Astrocyte (in vitro differentiated cells and primary cell): Measurements from ENCODE around the gene FHIT.

Source experiments
- CTCF ChIP-seq: IDR thresholded peaks from 2 replicates; pipeline ENCODE4 v1.5.1; 2011; ENCODE audit warnings: low read depth, mild to moderate bottlenecking, inconsistent platforms, low read length, moderate library complexity; ENCODE audit not compliant: insufficient read depth
- EZH2 ChIP-seq: IDR thresholded peaks from 2 replicates; pipeline ENCODE4 v1.6.1; 2012; ENCODE audit warnings: mild to moderate bottlenecking, low read length, inconsistent platforms; ENCODE audit not compliant: insufficient read depth

DNA sequence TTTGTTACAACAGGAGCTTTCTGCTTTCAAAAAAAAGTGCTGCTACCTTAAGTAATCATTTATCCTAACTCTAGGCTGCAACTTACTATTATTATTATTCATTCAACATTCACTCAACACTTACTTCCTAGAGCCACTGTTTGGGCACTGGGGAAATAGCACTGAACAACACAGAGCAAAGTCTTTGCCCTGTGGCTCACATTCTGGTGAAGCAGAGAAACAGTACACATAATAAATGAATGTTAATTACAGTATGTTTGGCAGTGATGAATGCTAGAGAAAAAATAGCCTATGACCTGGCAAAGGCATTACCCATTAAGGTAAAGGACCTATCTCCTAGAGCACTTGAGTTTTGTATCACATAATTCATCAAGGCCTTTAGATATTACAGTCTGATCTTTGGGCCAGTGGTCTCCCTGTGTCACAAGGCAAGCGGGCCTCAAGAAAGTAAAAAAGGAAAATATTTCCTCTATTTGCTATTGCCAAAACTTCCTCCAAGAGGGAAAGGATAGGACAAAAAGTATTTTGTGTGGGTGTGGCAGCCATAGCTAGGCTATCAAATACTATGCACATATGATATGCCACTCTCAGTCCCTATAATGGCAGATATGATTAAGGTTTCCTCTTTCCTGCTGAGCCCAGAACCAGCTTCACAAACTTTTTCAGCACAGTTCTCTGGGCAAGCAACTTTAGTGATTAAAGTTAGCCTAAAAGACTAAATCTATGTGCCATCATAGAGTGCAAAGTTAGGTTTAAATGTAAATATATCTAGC is 142.8 kb downstream of the FHIT start:
- TF ChIP-seq CTCF, result no peak
- TF ChIP-seq EZH2, result no peak
